HG03060 (cell line): ENCODE data around the gene GADL1.

Source experiments
- ATAC-seq: cut with Tn5 transposase; IDR thresholded peaks from one replicate; pipeline ENCODE4 v1.9.1; 2021; ENCODE audit warnings: low read depth, moderate number of reproducible peaks; ENCODE audit not compliant: unreplicated experiment

GADL1 gene

DNA sequence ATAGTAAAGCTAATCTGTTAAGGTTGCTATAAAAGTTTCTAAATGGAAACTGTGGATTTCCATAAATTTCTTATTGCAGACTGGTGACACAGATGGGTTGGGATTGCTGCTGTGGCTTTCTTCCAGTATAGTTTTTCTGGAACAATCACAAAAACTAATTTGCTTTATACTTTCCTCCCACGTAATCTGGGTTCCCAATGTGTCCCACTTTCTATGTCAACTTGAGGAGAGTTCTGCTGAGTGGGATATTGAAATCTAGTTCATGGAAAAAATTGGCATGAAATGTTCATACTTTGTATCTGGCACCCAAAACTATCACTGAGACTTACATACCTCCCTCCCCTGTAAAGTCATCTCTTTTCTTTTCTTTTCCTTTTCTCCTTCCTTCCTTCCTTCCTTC lies 161.3 kb downstream of the GADL1 start:
- ATAC-seq: no peak

DNA sequence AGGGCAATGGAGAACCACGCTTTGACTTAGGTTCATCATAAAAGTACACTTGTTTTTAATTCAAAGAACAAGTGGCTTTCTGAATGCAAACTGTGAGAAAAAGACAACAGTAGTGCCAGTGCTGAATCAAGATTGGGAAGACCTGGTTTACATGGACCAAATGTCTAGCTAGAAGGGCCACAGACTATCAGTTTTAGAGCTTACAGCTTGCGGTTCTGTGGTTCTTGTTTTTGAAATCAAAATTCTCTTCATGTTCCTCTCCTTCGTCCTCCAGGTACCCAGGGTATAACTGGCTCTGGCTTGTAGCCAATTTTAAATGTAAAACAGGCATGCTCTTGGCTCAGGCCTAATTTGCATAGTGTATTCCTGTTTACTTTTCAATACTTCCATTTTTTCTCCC lies 163.5 kb downstream of the GADL1 start:
- no peak for ATAC-seq

DNA sequence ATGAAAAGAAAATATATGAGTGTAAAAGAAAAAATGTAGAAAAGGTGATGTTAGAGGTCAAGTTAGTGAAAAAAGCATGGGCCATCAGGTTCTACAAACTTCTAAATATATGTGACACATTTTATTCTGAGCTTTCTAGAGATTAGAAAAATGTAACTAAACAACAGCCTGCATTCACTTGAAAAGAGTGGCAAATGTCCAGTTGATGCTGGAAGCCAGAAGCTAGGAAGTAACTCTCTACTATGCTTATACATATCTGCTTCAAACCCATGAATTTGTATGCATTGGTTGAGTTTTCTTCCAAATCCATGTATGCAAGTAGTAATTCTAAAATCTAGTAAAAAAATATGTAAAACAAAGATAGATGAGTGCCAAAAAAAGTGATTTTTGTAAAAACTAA lies 164.5 kb downstream of the GADL1 start:
- no peak for ATAC-seq

- no peak for ATAC-seq
Measured at GRCh38 chr3:30729512-30729911, 164.9 kb downstream of the GADL1 start.

DNA sequence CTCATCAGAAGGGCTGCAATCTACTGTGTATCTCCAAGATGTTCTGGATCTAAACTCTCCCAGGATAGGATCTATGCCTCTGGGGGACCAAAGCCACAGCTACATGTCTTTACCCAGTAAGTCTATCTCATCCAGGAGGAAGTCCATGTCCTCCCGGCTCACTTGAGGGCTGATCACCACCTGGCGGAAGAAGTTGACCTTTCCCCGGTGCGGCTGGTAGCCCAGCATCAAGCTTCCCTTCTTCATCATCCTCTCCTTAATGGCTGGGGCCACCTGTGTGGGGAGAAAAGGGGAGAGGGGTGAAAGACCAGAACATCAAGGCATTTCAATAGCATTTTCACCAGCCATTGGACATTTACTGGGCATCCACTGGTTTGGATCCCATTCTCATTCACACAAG lies 166.3 kb downstream of the GADL1 start:
- ATAC-seq: no peak

DNA sequence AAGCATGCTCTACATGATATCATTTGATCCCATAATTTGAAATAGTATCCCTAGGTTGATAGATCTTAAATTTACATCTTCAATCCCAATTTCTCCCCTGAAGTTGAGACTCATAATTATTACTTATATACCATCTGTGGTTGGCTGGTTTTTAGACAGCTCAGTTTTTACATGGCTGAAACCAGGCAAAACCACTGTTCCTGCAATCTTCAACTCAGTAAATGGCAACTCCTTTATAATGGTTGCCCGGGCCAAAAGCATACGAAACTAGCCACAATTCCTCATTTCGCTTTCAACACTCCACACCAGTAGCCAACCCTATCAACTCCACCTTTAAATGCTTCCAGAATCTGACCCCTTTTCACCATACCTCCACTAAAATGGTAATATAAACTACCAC lies 169.6 kb downstream of the GADL1 start:
- no peak for ATAC-seq

DNA sequence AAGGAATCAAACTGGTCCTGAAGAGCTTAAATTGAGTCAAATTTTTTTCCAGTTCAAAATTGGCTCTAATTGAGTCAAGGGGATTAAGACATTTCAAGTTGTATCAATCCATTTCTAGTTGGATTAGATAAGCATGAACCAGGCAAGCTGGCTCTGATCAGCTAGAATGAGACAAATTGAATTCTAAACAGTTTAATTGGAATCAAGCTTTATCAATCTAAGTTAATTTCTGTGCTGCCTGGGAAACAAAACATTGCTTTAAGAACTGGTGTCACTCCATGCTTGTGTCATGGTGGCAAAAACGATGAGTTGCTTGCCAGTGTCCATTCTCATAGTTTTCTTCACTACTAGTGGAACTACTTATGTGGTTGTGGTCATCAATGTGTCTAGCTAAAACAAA lies 171.2 kb downstream of the GADL1 start:
- ATAC-seq: no peak

DNA sequence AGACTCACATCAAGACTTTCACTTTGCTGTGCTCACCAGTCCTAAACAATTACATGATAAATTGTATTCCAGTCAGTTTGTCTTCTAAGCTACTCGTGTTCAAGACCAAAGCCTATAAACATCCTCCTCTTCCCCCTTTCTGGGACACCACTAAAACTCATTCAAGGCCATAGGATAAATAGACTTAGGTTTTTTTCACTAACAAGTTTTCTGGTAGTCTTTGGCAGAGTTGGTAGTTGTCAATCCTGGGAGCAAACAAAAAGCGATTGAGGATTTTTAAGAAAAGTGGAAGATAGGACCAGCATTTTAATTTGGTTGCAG lies 173.2 kb downstream of the GADL1 start:
- no peak for ATAC-seq

GRCh38 chr3:30720586-30721313 lies 173.7 kb downstream of the GADL1 start:
- no peak for ATAC-seq

DNA sequence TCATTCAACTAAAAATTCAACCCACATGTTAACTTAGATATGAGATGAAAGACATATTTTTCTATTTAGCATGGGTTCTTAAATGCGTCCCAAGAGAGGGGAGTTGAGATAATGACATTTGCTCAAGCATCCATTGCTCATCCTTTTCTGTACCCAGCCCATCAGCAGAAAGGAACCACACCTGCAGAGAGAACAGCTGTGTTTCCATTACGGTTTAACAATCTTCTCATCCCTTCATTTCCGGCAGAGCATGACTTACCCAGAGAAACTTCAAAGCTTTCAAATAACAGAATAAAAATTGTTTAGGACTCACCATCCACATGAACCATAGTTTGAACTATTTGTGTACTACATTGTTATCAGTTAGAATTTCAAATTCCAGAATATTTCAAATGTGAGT lies 174.9 kb downstream of the GADL1 start:
- ATAC-seq: no peak

DNA sequence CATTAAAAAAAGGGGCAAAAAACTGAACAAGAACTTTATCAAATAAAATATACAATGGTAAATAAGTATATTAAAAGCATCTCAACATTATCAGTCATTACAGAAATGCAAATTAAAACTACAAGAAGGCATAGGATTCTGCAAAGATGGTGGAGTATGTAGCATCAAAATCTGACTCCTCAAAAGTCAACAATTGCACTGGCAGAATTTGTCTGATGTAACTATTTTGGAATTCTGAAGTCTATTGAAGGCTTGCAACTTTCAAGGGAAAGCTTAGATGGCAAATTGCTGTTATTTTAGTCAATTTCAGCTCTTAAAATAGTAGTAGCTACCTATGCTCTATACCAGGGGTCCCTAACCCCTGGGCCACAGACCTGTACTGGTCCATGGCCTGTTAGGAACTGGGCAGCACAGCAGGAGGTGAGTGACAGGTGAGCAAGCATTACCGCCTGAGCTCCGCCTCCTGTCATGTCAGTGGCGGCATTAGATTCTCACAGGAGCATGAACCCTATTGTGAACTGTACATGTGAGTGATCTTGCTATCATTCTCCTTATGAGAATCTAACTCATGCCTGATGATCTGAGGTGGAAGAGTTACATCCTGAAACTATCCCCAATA lies 180.5 kb downstream of the GADL1 start:
- no peak for ATAC-seq

DNA sequence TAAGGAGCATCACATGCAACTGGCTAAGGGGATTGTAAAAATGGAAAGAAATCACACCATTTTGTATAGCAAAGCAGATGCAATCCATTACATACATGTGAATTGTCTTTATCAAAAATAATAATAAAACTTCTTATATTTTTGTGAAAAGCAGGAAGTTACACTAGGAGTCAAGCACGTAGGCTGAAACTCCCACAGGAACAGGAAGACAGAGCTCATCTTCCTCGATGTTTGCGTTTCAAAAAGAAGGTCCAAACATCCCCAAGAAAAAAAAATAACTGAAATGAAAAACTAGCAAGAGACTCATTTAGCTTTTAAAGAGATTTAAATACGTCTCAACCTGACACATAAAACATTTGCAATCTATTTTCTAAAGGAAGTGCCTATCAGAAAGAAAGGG lies 181.5 kb downstream of the GADL1 start:
- no peak for ATAC-seq

- ATAC-seq: no peak
Measured at GRCh38 chr3:30711867-30712266, 182.6 kb downstream of the GADL1 start.

GRCh38 chr3:30711151-30711550 lies 183.3 kb downstream of the GADL1 start:
- no peak for ATAC-seq

- no peak for ATAC-seq
Measured at GRCh38 chr3:30710017-30710416, 184.4 kb downstream of the GADL1 start.

GRCh38 chr3:30708472-30708871 lies 186.0 kb downstream of the GADL1 start:
- no peak for ATAC-seq

DNA sequence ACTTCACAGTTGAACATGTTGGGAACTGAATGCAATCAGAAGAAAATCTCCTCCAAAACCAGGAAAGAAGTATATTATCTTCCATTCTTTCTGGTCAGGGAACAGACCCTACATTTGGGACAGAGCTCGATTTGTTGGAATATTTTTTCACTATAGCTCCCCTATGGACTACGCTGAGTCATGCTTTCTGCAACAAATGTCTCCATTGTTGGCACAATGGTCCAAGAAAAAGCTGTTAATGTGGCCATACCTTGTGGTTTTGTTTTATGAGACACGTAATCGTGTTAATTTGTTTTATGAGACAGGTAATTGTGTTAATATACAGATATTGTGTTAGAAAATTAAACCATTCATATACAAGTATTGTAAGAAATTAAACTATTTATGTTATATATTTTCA lies 186.6 kb downstream of the GADL1 start:
- ATAC-seq: no peak

DNA sequence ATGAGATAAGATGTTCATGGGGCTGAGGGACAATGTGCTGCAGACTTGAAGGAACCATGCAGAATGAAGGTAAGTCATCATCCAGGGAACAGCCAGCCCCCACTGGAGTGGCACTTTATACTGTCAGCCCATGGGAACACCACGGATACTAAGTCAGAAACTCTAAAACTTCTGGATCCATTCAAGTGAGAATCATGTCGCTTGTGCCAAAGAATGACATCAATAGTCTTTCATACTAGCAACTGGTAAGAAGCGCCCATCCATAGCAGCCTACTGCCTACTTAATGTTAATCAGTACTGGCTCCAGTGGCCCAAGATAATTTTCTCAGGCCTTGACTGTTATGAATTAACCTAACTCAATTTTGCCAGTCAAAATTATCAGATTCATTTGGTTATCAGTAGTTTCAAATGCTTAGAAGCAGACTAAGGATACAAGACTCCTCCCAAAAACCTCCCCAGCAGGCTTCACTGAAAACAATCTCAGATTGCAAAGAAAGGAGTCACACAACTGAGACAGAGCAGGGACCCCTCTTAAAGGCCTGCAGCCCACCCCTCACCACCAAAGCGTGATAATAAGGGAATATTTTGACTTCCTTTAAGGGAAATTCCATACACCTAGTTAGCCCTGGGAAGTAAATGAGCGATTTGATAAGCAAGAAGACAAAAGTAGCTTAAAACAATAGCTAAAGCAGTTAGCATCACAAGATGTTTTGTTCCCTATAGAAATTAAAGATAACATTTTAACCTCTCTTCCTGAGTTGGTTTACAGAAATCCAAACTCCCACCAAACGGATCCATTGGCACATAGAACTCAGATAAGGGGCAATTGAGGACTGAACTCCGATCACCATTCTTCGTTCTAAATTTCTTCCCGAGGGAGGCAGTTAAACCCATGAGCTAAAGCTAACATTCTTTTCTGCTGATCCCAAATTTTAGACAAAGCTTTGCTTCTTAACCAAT lies 189.2 kb downstream of the GADL1 start:
- no peak for ATAC-seq

DNA sequence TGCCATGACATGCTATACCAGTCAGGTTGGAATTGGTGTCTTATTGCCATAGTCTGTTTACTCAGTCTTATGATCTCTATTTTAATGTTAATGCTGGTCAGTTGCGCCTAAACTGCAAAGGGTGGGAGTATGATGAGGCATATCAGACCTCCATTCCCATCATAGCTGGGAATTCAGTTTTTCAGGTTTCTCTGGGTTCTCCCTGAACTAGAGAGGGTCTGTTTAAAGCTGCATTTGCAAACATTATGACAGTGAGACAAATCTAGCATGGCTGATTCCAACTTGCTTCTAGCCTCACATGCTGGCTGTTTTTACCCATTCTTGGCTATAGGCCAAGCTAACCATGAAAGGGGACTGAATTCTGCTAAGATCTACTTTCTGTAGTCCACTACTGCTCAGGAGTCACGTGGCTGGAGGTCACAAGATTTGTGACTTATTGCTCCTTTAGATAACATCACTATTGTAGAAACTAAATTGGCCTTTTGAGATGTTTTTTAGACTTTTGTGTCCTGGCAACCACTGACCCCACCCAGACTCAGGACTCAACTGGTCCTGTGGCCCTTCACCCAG lies 191.5 kb downstream of the GADL1 start:
- ATAC-seq: no peak

DNA sequence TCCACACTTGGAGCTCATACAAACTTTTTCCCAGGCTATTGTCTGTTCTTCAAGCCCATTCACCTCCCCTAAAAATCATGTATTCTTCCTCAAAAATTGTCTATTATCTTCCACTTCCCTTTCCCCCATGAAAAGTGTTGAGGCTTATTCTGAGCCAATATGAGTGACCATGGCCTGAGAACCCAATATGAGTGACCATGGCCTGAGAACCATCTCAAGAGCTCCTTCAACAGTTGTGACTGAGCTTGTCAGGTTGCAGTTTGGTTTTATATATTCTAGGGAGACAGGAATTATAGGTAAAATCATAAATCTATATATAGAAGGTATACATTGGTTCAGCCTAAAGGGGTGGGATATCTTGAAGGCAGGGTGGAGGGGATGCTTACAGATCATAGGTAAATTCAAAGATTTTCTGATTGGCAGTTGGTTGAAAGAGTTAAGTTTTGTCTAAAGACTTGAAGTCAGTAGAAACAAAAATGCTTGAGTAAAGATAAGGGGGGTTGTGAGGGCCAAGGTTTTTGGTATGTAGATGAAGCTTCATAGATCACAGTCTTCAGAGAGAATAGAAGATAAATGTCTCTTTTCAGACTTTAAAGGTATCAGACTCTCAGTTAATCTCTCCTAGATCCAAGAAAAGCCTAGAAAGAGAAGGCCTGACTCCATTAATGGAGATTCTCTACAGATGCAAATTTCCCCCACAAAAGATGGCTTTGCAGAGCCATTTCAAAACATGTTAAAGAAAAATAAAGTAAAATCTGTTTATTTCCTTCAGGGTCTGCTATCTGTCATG lies 192.2 kb downstream of the GADL1 start:
- no peak for ATAC-seq
